Measurements from ENCODE around the gene GJB2.

Gene GJB2

DNA sequence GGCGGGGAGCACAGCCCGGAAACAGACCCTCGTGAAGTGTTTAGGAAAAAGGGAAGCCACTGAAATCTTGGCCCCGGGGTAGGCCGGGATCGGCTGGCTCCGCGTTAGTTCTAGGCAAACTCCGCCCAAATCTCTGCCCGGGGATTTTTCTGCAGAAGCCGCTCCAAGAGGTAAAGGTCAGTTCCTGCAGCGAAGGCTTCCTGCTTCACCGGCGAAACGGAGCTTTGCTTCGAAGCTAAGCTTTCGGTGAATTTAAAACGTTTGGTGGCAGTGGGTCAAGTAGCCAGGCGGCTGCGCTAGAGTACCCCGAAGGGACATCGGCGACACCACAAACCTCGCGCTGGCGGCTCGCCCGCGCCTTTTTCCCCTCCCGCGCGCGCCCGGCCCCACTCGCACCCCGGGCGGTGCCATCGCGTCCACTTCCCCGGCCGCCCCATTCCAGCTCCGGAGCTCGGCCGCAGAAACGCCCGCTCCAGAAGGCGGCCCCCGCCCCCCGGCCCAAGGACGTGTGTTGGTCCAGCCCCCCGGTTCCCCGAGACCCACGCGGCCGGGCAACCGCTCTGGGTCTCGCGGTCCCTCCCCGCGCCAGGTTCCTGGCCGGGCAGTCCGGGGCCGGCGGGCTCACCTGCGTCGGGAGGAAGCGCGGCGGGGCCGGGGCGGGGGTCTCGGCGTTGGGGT, 441 bp downstream of the GJB2 start:
- DNase-seq: no peak

DNA sequence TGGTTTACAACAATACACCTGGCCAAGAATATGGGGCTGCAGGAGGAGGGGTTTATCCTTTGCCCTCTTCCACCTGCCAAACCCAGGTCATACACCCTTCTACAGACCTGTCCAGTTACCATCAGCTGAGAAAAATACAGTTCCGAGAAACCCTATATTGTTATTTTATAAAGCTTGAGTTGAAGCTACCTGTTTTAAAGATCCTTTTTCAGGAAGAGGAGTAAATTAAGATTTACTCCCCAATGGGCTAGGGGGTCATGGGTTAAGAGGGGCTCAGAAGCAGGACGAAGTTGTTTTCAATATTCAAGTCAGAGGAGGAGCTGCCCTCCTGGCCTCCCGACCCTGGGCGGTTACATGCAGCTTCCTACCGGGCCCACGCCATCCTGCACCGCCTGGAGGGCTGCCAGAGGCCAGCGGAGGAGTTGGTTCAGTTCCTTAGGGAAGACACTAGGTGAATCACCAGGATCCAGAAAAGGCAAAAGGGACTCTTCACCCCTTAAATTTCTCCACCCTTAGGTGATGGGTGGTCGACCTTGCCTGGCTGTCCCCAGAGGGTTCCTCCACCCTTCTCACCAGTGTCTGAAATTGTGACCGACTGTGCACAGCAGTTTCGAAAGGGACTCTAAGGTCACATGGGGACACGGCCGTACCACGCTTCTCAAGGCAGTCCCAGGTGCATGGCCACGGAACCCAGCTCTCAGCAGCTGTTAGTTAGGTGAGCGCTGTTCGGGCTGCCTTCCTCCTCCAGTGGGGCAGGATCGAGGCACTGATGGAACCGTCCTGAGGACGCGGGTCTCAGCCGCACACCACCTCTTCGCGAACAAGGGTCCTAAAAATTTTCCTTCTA, 1.2 kb downstream of the GJB2 start:
- DNase-seq: no peak

DNA sequence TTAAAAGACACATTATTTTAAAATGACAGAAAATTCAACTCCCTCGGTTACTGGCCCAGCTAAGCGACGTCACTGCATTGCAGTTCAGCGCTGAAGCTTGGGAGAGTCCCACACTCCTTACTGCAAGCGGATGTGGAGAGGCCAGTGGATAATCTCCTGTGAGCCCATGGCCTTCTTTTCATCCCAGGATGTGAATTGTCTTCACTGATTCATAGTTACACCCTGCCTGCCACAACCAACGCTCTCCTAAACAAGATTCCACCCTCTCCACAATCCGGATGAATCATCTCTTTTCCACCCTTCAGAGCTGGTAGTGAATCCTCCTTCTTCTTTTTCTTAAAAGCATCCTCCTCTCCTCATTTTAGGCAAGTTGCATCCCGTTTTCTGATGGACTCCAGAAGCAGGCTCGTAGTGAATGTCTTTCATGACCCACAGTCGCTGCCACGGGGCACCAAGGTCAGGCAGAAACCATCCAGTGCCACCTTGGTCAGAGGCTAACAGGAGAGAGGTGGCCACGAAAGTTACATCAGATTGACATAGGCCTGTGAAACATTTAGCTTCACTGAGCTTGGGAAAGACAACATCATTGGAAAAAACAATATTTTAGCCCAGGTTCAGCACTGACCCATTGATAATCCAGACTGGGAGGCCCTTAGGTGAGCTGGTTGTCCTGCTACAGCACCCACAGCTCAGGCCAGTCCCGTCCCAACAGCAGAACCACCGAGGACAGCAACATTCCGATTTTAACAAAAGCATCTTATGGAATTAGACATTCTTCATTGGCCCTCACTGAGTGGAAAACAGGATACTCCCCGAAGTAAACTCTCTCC, 2.0 kb downstream of the GJB2 start:
- DNase-seq: no peak

DNA sequence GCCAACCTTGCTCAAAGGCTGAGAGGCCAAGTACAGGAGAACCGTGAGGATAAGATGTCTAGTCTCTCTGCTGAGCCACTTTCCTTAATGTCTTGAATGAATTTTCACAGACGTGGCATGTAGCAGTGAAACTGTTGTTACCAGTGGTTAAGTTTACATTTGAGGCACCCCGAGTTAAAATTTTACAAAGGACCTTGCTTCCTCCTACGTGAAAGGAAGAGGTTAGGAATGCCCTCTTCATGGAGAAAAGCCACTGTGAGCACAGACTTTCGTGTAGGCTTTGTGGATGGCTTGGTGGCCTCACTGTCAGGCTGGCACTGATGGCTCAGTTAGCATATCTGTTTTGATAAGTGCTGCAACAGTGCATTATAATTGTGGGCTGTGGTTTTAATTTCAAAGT, 2.7 kb downstream of the GJB2 start:
- no peak for DNase-seq

DNA sequence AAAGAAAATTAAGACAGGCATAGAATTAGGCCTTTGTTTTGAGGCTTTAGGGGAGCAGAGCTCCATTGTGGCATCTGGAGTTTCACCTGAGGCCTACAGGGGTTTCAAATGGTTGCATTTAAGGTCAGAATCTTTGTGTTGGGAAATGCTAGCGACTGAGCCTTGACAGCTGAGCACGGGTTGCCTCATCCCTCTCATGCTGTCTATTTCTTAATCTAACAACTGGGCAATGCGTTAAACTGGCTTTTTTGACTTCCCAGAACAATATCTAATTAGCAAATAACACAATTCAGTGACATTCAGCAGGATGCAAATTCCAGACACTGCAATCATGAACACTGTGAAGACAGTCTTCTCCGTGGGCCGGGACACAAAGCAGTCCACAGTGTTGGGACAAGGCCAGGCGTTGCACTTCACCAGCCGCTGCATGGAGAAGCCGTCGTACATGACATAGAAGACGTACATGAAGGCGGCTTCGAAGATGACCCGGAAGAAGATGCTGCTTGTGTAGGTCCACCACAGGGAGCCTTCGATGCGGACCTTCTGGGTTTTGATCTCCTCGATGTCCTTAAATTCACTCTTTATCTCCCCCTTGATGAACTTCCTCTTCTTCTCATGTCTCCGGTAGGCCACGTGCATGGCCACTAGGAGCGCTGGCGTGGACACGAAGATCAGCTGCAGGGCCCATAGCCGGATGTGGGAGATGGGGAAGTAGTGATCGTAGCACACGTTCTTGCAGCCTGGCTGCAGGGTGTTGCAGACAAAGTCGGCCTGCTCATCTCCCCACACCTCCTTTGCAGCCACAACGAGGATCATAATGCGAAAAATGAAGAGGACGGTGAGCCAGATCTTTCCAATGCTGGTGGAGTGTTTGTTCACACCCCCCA, 3.8 kb downstream of the GJB2 start:
- no peak for DNase-seq

DNA sequence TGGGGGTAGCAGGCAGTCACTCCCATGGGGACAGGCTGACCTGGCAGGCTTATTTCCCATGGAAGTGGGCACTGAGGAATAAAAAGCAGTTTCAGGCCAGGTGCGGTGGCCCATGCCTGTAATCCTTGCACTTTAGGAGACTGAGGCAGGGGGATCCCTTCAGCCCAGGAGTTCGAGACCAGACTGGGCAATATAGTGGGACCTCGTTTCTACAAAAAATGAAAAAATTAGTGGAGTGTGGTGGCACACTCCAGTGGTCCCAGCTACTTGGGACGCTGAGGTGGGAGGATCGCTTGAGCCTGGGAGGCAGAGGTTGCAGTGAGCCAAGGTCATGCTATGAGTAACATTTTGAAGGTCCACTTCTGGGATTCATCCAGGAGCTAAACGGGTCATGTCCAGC, 6.0 kb downstream of the GJB2 start:
- no peak for DNase-seq

DNA sequence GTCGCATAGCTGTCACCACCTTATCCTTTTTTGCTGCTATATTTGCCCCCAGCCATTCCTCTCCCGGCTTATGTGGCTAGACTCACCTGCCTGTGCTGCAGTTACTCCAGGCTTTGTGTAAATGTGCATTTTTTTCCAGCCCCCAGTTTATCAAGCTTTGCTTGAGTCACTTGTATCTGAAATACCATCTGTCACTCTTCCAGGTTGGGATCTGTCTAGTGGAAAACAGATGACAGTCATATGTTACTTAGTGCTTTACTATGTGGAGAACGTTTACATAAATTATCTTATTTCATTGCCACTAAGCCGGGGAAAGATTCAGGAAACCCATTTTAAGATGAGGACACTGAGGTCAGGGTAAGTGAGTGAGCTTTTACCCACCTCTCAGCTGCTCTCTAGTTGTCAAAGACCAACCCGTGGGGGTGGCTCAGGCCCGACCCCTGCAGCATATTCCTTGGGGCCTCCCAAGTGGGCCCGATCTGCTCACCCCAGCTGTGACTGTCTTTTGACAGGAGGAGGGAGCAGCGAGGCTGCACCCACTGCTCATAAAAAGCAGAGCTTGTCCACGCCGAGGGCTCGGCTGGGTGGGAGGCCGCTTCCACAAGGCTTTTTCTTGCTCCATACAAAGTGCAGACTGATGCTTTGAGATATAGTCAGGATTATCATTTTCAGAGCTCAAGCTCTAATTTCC, 7.2 kb downstream of the GJB2 start:
- no peak for DNase-seq

DNA sequence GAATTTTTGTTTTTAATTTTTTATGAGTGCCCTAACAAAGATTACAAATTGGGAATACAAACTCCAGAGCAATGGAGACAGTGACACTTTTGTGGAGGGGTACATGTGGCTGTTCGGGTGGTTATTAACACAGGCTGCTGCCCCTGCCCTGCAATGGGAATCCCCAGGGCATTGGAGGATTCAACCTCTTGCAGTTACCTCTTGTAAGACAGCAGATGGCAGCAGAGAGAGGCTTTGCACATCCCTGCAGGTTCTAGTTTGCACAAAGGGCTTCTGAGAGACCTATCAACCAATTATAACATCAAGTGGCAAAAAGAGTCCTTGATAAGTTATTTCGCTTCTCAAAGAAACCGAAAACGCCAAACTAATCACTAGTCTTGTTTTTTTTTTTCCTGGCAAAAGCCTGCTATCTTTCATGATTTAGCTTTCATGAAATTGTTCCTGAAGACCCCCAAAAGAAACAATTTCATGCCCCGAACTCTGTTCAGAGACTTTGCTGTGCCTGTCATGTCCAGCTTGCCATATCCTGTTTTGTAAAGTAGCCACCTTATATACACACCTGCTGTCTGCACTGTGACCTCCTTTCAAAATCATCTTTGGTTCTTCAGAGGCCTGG, 10.4 kb downstream of the GJB2 start:
- DNase-seq: peak; percentile 48

DNA sequence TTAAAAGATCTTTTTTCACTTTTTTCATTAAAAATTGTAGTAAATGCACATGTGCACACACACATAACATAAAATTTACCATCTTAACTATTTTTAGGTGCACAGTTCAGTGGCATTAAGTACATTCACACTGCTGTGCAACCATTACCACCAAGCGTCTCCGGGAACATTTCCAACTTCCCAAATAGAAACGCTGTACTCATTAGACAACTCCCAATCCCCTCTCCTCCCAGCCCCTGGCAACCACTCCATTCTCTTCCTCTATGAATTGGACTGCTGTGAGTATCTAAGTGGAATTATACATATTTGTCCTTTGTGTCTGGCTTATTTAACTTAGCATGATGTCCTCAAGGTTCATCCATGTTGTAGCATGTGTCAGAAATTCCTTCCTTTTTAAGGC, 11.6 kb downstream of the GJB2 start:
- no peak for DNase-seq

DNA sequence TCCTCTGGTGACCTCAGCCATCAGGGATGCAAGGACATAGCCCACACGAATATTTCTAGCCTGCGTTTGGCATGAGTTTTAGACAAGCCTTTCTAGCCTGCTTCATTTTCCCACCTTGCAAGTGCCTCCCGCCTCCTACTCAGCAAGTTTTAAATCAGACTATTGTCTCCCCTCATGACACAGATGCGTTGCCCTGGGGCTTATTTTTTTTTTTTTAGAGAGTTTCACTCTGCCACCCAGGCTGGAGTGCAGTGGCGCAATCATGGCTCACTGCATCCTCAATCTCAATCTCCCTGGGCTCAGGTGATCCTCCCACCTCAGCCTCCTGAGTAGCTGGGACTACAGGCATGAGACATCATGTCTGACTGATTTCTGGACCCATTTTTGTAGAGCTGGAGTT, 14.6 kb downstream of the GJB2 start:
- no peak for DNase-seq

DNA sequence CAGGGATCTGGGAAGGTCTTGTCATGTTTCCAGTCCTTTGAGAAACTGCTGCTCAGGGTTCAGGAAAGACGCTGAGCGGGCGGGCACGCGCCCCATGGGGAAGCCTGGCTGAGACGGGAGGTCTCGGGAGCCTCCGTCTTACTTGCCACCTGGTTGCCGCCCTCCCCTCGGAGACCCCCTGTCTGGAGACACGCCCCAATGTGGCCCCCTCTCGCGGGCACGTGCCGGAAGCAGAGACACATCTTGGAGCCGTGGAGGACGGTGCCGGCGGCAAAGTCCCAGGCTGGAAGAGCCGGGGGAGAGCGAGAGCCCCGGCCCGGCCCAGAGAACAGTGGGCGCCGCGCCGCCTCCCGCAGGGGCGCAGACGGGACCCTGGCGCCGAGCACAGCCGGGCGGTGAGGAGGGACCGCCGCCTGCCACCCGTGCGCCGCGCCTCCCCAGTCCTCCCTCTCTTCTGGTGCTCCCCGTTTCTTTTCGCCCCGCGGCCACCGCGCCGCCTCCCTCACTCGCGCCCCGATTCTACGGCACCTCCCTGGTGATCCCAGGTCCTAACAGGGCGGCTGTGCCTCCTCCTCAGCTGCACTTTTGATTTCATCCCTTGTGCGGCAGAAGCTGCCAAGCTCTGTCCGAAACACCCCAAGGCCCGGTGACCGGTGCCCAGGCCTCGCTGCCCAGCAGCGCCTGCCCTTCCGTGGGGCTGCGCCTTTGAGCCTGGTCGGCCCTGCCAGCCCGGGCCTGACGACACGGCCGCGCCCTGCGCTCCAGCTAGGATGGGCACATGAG, 15.5 kb downstream of the GJB2 start:
- no peak for DNase-seq

DNA sequence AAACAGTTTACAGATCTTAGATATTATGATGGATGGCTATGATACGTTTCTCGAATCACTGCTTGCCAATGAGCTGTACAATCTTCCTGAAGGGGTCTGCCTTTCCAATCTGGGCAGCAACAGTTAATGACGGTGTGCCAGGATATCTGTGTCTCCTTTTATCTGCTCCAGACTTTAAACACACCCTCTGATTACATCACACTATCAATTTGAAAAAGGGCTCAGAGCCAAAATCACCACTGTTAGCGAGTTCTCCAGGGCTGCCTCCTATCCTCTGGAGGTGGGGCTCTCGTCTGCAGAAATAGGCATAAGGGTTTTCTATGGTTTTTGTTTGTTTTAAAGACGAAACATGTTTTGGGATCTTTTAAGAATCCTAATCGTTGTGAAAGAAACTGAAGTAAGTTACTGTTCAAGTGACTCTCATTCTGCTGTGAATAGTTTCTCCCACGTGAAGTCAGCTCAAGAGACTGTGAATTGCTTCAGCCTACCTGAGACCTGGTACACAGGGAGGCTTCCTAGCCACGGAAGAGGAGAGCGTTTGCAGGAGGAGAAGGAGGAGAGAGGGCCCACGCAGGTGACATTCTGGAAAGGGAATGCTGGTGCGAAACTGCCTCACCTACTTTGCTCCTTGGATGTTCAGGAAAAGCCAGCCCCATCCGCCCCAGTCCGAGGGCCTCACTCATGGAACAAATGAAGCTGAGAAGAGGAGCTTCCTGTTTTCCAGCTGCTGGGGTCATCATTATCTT, 16.7 kb downstream of the GJB2 start:
- peak; percentile 41 for DNase-seq

DNA sequence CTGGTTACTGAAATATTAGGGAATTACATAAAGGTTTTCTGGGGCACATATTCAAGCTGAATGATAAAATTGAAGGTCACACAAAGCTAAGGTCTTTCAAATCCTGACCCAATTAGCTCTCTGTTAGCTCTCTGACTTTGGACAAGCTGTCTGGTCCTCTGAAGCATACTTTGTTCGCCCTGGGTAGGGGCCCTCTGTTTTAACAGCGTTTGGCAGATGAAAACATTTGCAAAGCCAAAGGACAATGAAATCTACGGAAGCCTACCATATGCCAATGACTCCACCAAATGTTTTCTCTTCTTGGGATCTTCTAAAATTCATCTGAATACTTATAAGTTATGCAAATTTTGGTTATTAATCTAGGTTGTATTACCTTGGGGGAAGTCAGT, 17.3 kb downstream of the GJB2 start:
- DNase-seq: no peak

DNA sequence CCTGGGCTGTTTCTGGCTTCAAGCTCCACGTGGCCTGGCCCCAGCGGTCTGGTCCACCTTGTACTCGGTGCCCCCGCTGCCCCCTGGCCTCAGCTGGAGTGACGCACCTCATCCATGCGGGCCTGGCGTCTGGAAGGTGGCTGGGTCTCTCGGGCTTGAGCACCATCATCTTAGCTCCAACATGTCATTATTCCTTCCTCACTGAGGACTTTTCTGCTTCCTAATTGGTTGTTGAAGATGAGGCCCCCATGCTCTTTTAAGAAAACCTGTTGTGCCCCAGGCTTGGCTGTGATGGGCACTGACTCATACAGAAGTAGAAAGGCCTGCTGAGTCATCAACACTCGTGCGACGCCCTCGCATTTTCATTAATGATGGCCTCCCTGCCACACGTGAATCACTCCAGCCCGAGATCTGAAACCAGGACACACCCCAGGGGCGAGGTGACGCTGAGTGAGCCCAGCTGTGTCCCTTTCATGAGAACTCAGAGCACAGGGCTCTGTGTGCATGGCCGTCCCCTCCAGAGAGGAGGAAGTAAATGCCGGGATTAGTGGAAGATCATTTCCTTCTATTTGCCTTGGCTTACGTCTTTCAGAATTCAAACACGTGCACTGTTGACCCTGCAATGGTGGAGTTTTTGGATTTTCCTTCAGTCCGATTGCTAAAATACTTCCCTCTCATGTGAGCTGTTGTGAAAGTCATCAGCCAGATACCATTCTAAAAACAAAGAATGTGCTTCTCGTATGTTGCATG, 17.9 kb downstream of the GJB2 start:
- peak; percentile 64 for DNase-seq

DNA sequence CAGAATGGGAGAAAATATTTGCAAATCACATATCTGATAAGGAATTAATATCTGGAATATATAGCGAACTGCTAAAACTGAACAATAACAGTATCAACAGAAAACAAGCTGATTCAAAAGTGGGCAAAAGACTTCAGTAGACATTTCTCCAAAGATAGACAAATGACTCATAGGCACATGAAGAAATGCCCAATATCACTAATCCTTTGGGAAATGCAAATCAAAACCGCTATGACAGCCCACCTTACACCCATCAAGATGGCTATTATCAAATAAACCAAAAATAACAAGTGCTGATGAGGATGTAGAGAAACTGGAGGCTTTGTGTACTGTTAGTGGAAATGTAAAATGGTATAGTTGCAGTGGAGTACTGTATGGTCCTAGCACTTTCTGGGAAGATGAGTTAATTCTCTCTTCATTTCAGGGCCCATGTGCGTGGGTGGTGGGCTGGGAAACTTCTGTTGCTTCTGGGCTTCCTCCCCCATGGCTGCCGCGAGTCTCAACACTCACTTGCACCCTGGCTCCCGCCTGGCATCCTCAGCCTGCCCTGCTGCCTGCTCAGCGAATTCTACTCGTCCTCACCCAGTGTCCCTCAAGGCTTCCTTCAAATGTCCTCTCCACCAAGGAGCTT, 19.5 kb downstream of the GJB2 start:
- DNase-seq: no peak

DNA sequence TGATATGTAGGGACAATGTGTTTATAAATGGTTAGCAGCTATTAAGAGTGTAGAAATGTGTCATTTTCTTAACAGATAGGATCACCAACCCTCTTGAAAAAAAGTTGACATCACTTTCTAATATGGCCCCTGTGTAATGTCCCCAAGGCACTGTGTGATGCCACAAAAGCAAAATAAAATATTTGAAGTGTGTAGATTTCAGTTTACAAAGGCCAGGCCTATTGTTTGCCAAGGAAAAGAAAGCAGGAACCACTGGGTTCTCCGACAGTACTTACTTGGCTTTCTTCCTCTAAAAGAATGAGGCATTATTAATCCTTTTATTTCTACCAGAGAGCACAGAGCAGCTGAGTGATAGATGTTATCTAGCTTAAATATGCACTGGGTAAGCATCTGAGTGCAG, 21.4 kb downstream of the GJB2 start:
- no peak for DNase-seq

DNA sequence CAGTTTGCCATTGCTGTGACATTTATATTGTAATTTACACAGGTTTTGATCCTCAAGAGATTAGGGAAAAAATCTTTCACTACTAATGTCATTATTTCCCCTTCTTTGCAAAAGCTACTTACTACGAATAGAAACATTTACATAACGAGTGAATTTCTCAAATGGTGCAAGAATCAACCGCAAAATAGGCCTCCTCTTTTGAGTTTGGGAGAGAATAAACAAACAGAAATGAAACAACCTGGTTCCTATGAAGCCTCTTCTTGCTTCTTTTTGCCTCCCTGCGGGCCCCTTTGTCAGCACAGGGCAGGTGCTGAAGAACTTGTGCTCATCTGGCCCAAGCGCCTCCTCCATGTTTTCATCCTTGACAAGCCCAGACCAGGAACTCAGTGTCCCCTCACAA, 21.8 kb downstream of the GJB2 start:
- DNase-seq: no peak

DNA sequence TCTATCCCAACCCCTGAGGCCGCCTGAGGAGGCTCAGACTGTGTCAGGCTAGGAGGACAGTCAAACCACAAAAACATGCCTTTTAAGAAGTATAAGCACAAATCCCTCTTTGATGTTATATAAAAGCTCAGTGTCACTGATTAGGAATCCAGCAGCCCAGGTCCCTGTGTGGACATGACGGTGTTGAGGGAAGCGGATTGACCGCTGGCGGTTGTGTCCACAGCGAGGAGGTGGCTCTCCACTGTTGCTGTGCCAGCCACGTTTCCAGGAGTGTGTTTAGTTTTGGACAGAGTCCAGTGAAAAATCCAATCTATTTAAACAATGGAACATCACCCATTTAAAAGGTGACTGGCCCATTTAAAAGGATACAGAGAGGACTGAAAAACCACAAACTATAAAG, 24.3 kb downstream of the GJB2 start:
- no peak for DNase-seq
